Head of caudate nucleus (tissue), 42 donors: ENCODE data around the gene OAS3.
"Not testable (repeated sequence)": the region's sequence is repeated elsewhere in the genome, so short reads cannot be mapped to it uniquely, and the experiment has no call there.

ENCODE experiments used
- DNase-seq, 42 donors: peaks; one replicate each; pipeline versions ENCODE4 v3.0.0 to v3.0.0-alpha.2; 2020 to 2021; ENCODE audit warnings: mixed read lengths in 7 of 42
- intact Hi-C: fragments of 100-400 bp; cut with DNase I; formaldehyde crosslinking; loops from one replicate; pipeline ENCODE4 v1.15.0; 2022

Gene OAS3

GRCh38 chr12:112913888-112914287 is 24.4 kb upstream of the OAS3 start:
- DNase-seq, intact Hi-C loops: not testable (repeated sequence)

DNA sequence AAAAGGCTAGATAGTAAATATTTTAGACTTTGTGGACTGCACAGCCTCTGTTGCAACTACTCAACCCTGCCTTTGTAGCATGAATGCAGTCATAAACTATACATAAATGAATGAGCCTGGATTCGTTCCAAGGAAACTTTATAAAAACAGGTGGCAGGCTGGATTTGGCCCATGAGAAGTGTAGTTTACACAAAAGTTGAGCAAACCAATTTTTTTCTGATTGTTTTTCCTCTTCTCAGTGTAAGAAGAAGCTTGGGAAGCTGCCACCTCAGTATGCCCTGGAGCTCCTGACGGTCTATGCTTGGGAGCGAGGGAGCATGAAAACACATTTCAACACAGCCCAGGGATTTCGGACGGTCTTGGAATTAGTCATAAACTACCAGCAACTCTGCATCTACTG is 22.0 kb upstream of the OAS3 start:
- DNase-seq: no peak

GRCh38 chr12:112919121-112919520 is 19.2 kb upstream of the OAS3 start:
- no peak for DNase-seq
- intact Hi-C loops: no loop called here

More for the DNA sequence above, 22.0 kb upstream of the OAS3 start:
- intact Hi-C loops: no loop called here

- no peak for DNase-seq
- intact Hi-C loops: no loop called here
These were observed 13.3 kb upstream of the OAS3 start for GRCh38 chr12:112924986-112925385.

GRCh38 chr12:112926416-112927033 is 11.7 kb upstream of the OAS3 start:
- intact Hi-C loops: not testable (repeated sequence)

DNA sequence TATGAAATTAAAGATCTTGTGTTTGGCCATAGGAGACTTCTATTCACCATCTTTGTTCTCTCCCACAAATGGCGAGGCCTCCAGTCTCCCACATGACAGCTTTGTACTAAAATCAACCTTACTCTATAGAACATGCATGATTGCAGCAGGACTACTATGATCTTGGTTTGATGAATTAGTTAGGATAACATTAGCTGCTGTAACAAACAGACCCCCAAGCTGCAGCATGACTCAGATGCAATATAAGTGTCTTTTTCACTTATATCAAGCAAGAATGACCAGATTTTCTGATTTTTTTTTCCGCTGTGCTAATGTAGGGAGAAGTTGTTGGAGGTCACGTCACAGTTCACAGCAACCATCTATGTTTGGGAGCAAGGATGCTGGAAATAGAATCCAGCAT is 10.8 kb upstream of the OAS3 start:
- no peak for DNase-seq
- intact Hi-C loops: no loop called here

More at GRCh38 chr12:112926416-112927033, 11.7 kb upstream of the OAS3 start:
- not testable (repeated sequence) for DNase-seq

- no peak for DNase-seq
- intact Hi-C loops: no loop called here
These were observed 10.3 kb upstream of the OAS3 start for GRCh38 chr12:112927925-112928324.

DNA sequence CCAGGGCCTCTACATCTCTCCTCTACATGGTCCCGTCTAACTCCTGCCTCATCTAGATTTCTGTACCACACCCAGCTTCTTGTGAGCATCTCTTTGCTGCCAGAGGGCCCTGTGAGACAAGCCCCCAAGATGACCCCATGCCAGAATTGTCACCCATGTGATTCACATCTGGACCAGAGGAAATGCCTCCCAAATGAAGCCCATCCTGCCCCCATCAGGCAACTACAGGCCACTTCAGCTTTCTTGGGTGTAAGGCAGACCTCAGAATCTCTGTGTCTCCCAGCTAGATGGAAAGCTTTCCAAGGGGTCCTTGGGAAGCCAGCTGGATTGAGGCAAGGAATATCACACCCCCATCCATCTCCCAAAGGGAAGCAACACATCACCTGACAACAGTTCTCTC is 9.3 kb upstream of the OAS3 start:
- no peak for DNase-seq
- intact Hi-C loops: no loop called here

DNA sequence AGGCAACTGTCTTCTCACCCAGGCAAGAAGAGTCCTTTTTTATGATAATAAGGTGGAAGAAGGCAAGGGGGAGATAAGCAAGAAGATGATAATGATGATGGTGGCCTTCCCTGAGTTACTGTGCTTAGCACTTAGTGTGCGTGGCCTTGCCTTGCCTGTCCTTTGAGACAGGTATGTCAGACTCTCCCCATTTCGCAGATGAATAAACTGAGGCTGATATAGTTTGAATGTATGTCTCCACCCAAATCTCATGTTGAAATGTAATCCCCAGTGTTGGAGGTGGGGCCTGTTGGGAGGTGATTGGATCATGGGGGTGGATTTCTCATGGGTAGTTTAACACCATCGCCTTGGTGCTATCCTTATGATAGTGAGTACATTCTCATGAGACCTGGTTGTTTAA is 8.6 kb upstream of the OAS3 start:
- intact Hi-C loops: no loop called here
- DNase-seq: no peak

- intact Hi-C loops: no loop called here
- DNase-seq: no peak
These were observed 7.9 kb upstream of the OAS3 start for GRCh38 chr12:112930350-112930749.

GRCh38 chr12:112932485-112933128 is 5.7 kb upstream of the OAS3 start:
- no peak for DNase-seq
- intact Hi-C loops: no loop called here

- DNase-seq: no peak
- intact Hi-C loops: no loop called here
These were observed 5.2 kb upstream of the OAS3 start for GRCh38 chr12:112933129-112933505.

GRCh38 chr12:112936264-112936663 is 2.0 kb upstream of the OAS3 start:
- intact Hi-C loops: no loop called here
- no peak for DNase-seq

- no peak for DNase-seq
- intact Hi-C loops: no loop called here
These were observed 1.3 kb upstream of the OAS3 start for GRCh38 chr12:112936927-112937326.

DNA sequence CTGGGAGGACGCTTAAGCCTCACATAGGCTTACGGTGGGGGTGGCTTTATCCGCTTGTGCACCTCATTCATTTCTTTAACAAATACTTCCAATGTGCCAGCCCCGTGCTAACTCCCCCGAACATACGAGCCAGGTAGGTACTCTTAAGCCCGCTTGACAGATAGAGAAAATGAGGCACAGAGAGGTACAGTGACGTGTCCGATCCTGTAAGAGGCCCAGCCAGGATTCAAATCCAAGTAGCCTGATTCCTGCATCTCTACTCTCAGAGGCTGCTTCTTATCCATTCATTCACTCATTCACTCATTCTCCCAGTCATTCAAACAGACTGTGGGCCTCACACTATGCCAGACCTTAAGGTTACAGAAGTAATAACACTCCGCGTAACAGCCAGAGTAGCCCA is 477 bp downstream of the OAS3 start:
- intact Hi-C loops: no loop called here
- no peak for DNase-seq

- intact Hi-C loops: no loop called here
- DNase-seq: no peak
These were observed 1.6 kb downstream of the OAS3 start for GRCh38 chr12:112939761-112940381.

GRCh38 chr12:112941528-112942335 is 3.5 kb downstream of the OAS3 start:
- intact Hi-C loops: no loop called here
- DNase-seq: no peak

GRCh38 chr12:112942572-112942971 is 4.3 kb downstream of the OAS3 start:
- intact Hi-C loops: no loop called here

GRCh38 chr12:112944024-112944690 is 5.9 kb downstream of the OAS3 start:
- intact Hi-C loops: no loop called here
- DNase-seq: no peak

More at GRCh38 chr12:112942572-112942971, 4.3 kb downstream of the OAS3 start:
- no peak for DNase-seq
